HPDE6-E6E7 (cell line): ENCODE results near the gene MYO7B.
"Not testable (repeated sequence)": the region's sequence is repeated elsewhere in the genome, so short reads cannot be mapped to it uniquely, and the experiment has no call there.

Experiments used
- DNase-seq: peaks from one replicate; pipeline ENCODE4 v3.0.0; 2011; ENCODE audit warnings: missing footprints; ENCODE audit errors: extremely low spot score

MYO7B gene

GRCh38 chr2:127551221-127551930, 15.9 kb downstream of the MYO7B start:
- no peak for DNase-seq

GRCh38 chr2:127552336-127552735, 16.9 kb downstream of the MYO7B start:
- no peak for DNase-seq

- DNase-seq, result no peak
Measured at GRCh38 chr2:127552846-127553245, 17.4 kb downstream of the MYO7B start.

- no peak for DNase-seq
Measured at GRCh38 chr2:127558911-127559310, 23.4 kb downstream of the MYO7B start.

GRCh38 chr2:127559454-127559853, 24.0 kb downstream of the MYO7B start:
- DNase-seq, result no peak

- DNase-seq, result no peak
Measured at GRCh38 chr2:127560201-127560930, 24.9 kb downstream of the MYO7B start.

GRCh38 chr2:127560931-127561280, 25.4 kb downstream of the MYO7B start:
- DNase-seq, result no peak

- no peak for DNase-seq
Measured at GRCh38 chr2:127561371-127561770, 25.9 kb downstream of the MYO7B start.

- DNase-seq, result no peak
Measured at GRCh38 chr2:127562936-127563335, 27.5 kb downstream of the MYO7B start.

- no peak for DNase-seq
Measured at GRCh38 chr2:127563458-127564428, 28.3 kb downstream of the MYO7B start.

GRCh38 chr2:127564429-127565260, 29.2 kb downstream of the MYO7B start:
- DNase-seq, result no peak

GRCh38 chr2:127565261-127566138, 30.0 kb downstream of the MYO7B start:
- no peak for DNase-seq

- DNase-seq, result no peak
Measured at GRCh38 chr2:127566139-127566417, 30.6 kb downstream of the MYO7B start.

- no peak for DNase-seq
Measured at GRCh38 chr2:127566576-127566975, 31.1 kb downstream of the MYO7B start.

- DNase-seq, result no peak
Measured at GRCh38 chr2:127567351-127567854, 31.9 kb downstream of the MYO7B start.

- DNase-seq, result no peak
Measured at GRCh38 chr2:127568128-127568527, 32.6 kb downstream of the MYO7B start.

- DNase-seq, result no peak
Measured at GRCh38 chr2:127569666-127570065, 34.2 kb downstream of the MYO7B start.

- DNase-seq, result no peak
Measured at GRCh38 chr2:127570282-127571250, 35.1 kb downstream of the MYO7B start.

GRCh38 chr2:127572352-127572751, 36.9 kb downstream of the MYO7B start:
- DNase-seq, result not testable (repeated sequence)
